HepG2 (cell line): Measurements from ENCODE around the gene ADAMTS17.

Experiments
- ATF2 ChIP-seq: sonication (generic); formaldehyde crosslinking; IDR thresholded peaks from 2 replicates; pipeline ENCODE4 v1.4.0; 2020; ENCODE audit warnings: missing genetic modification reagents
- FLYWCH1 ChIP-seq: sonication (generic); formaldehyde crosslinking; IDR thresholded peaks from 2 replicates; pipeline ENCODE4 v1.8.1; 2023; ENCODE audit warnings: mild to moderate bottlenecking, missing genetic modification reagents
- KAT7 ChIP-seq: IDR thresholded peaks from 2 replicates; pipeline ENCODE4 v1.6.1; 2018; ENCODE audit warnings: borderline replicate concordance, missing compliant biosample characterization
- MLX ChIP-seq: IDR thresholded peaks from 2 replicates; pipeline ENCODE4 v1.6.1; 2016
- RORA ChIP-seq: sonication (generic); formaldehyde crosslinking; IDR thresholded peaks from 2 replicates; pipeline ENCODE4 v1.5.0; 2020; ENCODE audit warnings: mild to moderate bottlenecking, missing genetic modification reagents, moderate library complexity
- SRF ChIP-seq: IDR thresholded peaks from 2 replicates; pipeline ENCODE4 v1.6.1; 2011; ENCODE audit warnings: mild to moderate bottlenecking, low read depth, low read length, moderate library complexity
- TARDBP ChIP-seq: sonication (generic); formaldehyde crosslinking; IDR thresholded peaks from 2 replicates; pipeline ENCODE4 v1.8.0; 2022; ENCODE audit warnings: mild to moderate bottlenecking, missing genetic modification reagents
- ZNF576 ChIP-seq: sonication (generic); formaldehyde crosslinking; IDR thresholded peaks from 2 replicates; pipeline ENCODE4 v1.4.0; 2020; ENCODE audit warnings: mild to moderate bottlenecking, missing genetic modification reagents
- ZNF761 ChIP-seq: sonication (generic); formaldehyde crosslinking; conservative IDR thresholded peaks from 2 replicates; pipeline ENCODE4 v1.4.0; 2020; ENCODE audit warnings: mild to moderate bottlenecking, missing genetic modification reagents

GRCh38 chr15:100134089-100134583, 207.6 kb downstream of the ADAMTS17 start:
- TF ChIP-seq FLYWCH1 (CRISPR knock-in tag) (no peak), SRF (no peak), ATF2 (CRISPR knock-in tag) (no peak), ZNF576 (no peak), TARDBP (no peak), ZNF761 (CRISPR knock-in tag) (no peak), KAT7 (CRISPR knock-in tag) (no peak), MLX (CRISPR knock-in tag) (no peak), RORA (CRISPR knock-in tag) (no peak)
